HEK293 (cell line): ENCODE measurements around the gene GBP6.

Source experiments
- CTCF ChIA-PET: fragments of 350-600 bp; formaldehyde crosslinking; extraction: SDS; loops from one replicate; lab custom pipeline; 2021; ENCODE audit warnings: antibody characterized with exemption; lab: Yijun Ruan, JAX
- POLR2A ChIA-PET: fragments of 300-600 bp; formaldehyde crosslinking; extraction: SDS; loops from one replicate; lab custom pipeline; 2020; ENCODE audit warnings: antibody characterized with exemption, inconsistent platforms; lab: Yijun Ruan, JAX
- H3K27ac ChIP-seq: fragments of 200-500 bp; sonication (Bioruptor generic); 2 replicates; pipeline ENCODE4 v1.5.1; 2014; ENCODE audit warnings: low read depth, low read length, control low read depth, inconsistent platforms; ENCODE audit errors: extremely low read depth
- H3K36me3 ChIP-seq, 2 experiments: fragments of 200-500 bp in 1 of 2; sonication (Bioruptor generic) in 1 of 2; 1 replicate in 1 of 2; 2 replicates in 1 of 2; pipeline ENCODE4 v1.5.1; 2014 to 2017; ENCODE audit warnings: inconsistent platforms in 2 of 2, low read length in 2 of 2; ENCODE audit not compliant: control insufficient read depth in 2 of 2, insufficient read depth in 1 of 2
- H3K4me1 ChIP-seq: fragments of 200-500 bp; sonication (Bioruptor generic); 2 replicates; pipeline ENCODE4 v1.5.1; 2014; ENCODE audit warnings: mild to moderate bottlenecking, low read length, inconsistent platforms; ENCODE audit not compliant: control insufficient read depth, insufficient read depth
- H3K4me3 ChIP-seq: 2 replicates; pipeline ENCODE4 v1.5.1; 2011; ENCODE audit warnings: low read depth, mild to moderate bottlenecking, control low read depth, low read length, moderate library complexity
- H3K9me3 ChIP-seq: fragments of 200-500 bp; sonication (Bioruptor generic); 2 replicates; pipeline ENCODE4 v1.5.1; 2014; ENCODE audit warnings: low read depth, low read length, inconsistent platforms; ENCODE audit not compliant: control insufficient read depth, insufficient read depth
- BCL11A ChIP-seq: fragments of 450-650 bp; formaldehyde crosslinking; IDR thresholded peaks from 2 replicates; pipeline ENCODE4 v1.5.1; 2016; ENCODE audit warnings: low read depth, missing biosample characterization, missing genetic modification characterization
- MEIS1 ChIP-seq: sonication (generic); formaldehyde crosslinking; IDR thresholded peaks from 2 replicates; pipeline ENCODE4 v1.8.1; 2022; ENCODE audit warnings: missing genetic modification reagents, mild to moderate bottlenecking, borderline replicate concordance
- MZF1 ChIP-seq: fragments of 450-650 bp; formaldehyde crosslinking; IDR thresholded peaks from 2 replicates; pipeline ENCODE4 v1.5.1; 2017; ENCODE audit warnings: missing biosample characterization, missing genetic modification characterization, borderline replicate concordance
- OSR2 ChIP-seq: fragments of 450-650 bp; formaldehyde crosslinking; IDR thresholded peaks from 2 replicates; pipeline ENCODE4 v1.5.1; 2016; ENCODE audit warnings: missing biosample characterization, missing genetic modification characterization
- PATZ1 ChIP-seq: fragments of 450-650 bp; formaldehyde crosslinking; IDR thresholded peaks from 2 replicates; pipeline ENCODE4 v1.5.1; 2016; ENCODE audit warnings: missing biosample characterization, missing genetic modification characterization
- PRDM1 ChIP-seq: fragments of 450-650 bp; formaldehyde crosslinking; IDR thresholded peaks from 2 replicates; pipeline ENCODE4; 2016; ENCODE audit warnings: missing biosample characterization, missing genetic modification characterization
- PRDM4 ChIP-seq: fragments of 450-650 bp; formaldehyde crosslinking; IDR thresholded peaks from 2 replicates; pipeline ENCODE4 v1.5.1; 2017; ENCODE audit warnings: missing biosample characterization, missing genetic modification characterization
- SP3 ChIP-seq: fragments of 450-650 bp; formaldehyde crosslinking; IDR thresholded peaks from 2 replicates; pipeline ENCODE4 v1.5.1; 2016; ENCODE audit warnings: missing biosample characterization, missing genetic modification characterization
- ZBTB7A ChIP-seq: fragments of 450-650 bp; formaldehyde crosslinking; IDR thresholded peaks from 2 replicates; pipeline ENCODE4 v1.5.1; 2016; ENCODE audit warnings: low read depth, missing biosample characterization, missing genetic modification characterization
- ZFP69B ChIP-seq: fragments of 450-650 bp; formaldehyde crosslinking; IDR thresholded peaks from 2 replicates; pipeline ENCODE4 v1.5.1; 2016; ENCODE audit warnings: missing biosample characterization, missing genetic modification characterization
- ZNF132 ChIP-seq: fragments of 450-650 bp; formaldehyde crosslinking; IDR thresholded peaks from 2 replicates; pipeline ENCODE4 v1.5.1; 2017; ENCODE audit warnings: missing biosample characterization, missing genetic modification characterization, borderline replicate concordance
- ZNF133 ChIP-seq: fragments of 450-650 bp; formaldehyde crosslinking; IDR thresholded peaks from 2 replicates; pipeline ENCODE4 v1.5.1; 2016; ENCODE audit warnings: missing biosample characterization, missing genetic modification characterization
- ZNF202 ChIP-seq: fragments of 450-650 bp; formaldehyde crosslinking; IDR thresholded peaks from 2 replicates; pipeline ENCODE4 v1.5.1; 2016; ENCODE audit warnings: missing biosample characterization, missing genetic modification characterization, borderline replicate concordance
- ZNF214 ChIP-seq: fragments of 450-650 bp; formaldehyde crosslinking; IDR thresholded peaks from 2 replicates; pipeline ENCODE4 v1.5.1; 2017; ENCODE audit warnings: missing biosample characterization, mild to moderate bottlenecking, missing genetic modification characterization, borderline replicate concordance
- ZNF223 ChIP-seq: fragments of 450-650 bp; formaldehyde crosslinking; IDR thresholded peaks from 2 replicates; pipeline ENCODE4 v1.5.1; 2016; ENCODE audit warnings: missing biosample characterization, missing genetic modification characterization
- ZNF23 ChIP-seq: fragments of 450-650 bp; formaldehyde crosslinking; IDR thresholded peaks from 2 replicates; pipeline ENCODE4 v1.5.1; 2016; ENCODE audit warnings: missing biosample characterization, missing genetic modification characterization, borderline replicate concordance
- ZNF37A ChIP-seq: fragments of 450-650 bp; IDR thresholded peaks from 2 replicates; pipeline ENCODE4 v1.5.1; 2018; ENCODE audit warnings: missing biosample characterization, missing genetic modification characterization
- ZNF426 ChIP-seq: fragments of 450-650 bp; formaldehyde crosslinking; IDR thresholded peaks from 2 replicates; pipeline ENCODE4 v1.5.1; 2017; ENCODE audit warnings: missing biosample characterization, missing genetic modification characterization, mild to moderate bottlenecking, inconsistent platforms, moderate library complexity
- ZNF501 ChIP-seq: fragments of 450-650 bp; formaldehyde crosslinking; IDR thresholded peaks from 2 replicates; pipeline ENCODE4 v1.5.1; 2016; ENCODE audit warnings: missing biosample characterization, missing genetic modification characterization
- ZNF548 ChIP-seq: fragments of 450-650 bp; formaldehyde crosslinking; IDR thresholded peaks from 2 replicates; pipeline ENCODE4 v1.5.1; 2016; ENCODE audit warnings: missing biosample characterization, missing genetic modification characterization
- ZNF639 ChIP-seq: fragments of 450-650 bp; formaldehyde crosslinking; IDR thresholded peaks from 2 replicates; pipeline ENCODE4 v1.5.1; 2016; ENCODE audit warnings: missing biosample characterization, missing genetic modification characterization
- ZNF645 ChIP-seq: fragments of 450-650 bp; formaldehyde crosslinking; IDR thresholded peaks from 2 replicates; pipeline ENCODE4; 2016; ENCODE audit warnings: missing biosample characterization, missing genetic modification characterization
- ZNF692 ChIP-seq: fragments of 450-650 bp; formaldehyde crosslinking; IDR thresholded peaks from 2 replicates; pipeline ENCODE4 v1.5.1; 2016; ENCODE audit warnings: missing biosample characterization, missing genetic modification characterization
- ZNF843 ChIP-seq: fragments of 450-650 bp; formaldehyde crosslinking; IDR thresholded peaks from 2 replicates; pipeline ENCODE4 v1.5.1; 2016; ENCODE audit warnings: missing biosample characterization, missing genetic modification characterization
- ZSCAN18 ChIP-seq: fragments of 450-650 bp; formaldehyde crosslinking; IDR thresholded peaks from 2 replicates; pipeline ENCODE4 v1.5.1; 2016; ENCODE audit warnings: missing biosample characterization, missing genetic modification characterization

The GBP6 gene

GRCh38 chr1:89367221-89367620 is 3.4 kb downstream of the GBP6 start:
- Histone ChIP-seq H3K27ac (no peak overlapping the region), H3K4me1 (no peaks in the 10 kb centered on the region)
- CTCF ChIA-PET = interaction anchor here (1.1 kb wide), 1 partner anchor 9 kb away, joined by 8 read pairs; no protein-coding TSS in a partner anchor
- TF ChIP-seq PRDM1 (tag by site-specific recombination) (no peak), ZNF223 (tag by site-specific recombination) (no peak), ZNF501 (tag by site-specific recombination) (no peak), MZF1 (tag by site-specific recombination) (no peak), ZFP69B (tag by site-specific recombination) (no peak), ZNF692 (tag by site-specific recombination) (no peak), SP3 (tag by site-specific recombination) (no peak), BCL11A (tag by site-specific recombination) (no peak), ZNF202 (tag by site-specific recombination) (no peak), PRDM4 (no peak), ZNF214 (no peak), ZNF23 (tag by site-specific recombination) (no peak), MEIS1 (CRISPR knock-in tag) (no peak)
- TF ChIP-seq, all 188 proteins: peak for 0
- POLR2A ChIA-PET = no interaction called here
- H3K36me3 ChIP-seq = no peaks in the 10 kb centered on the region
- H3K9me3 ChIP-seq = no peaks in the 10 kb centered on the region
- no peak overlapping the region for H3K4me3 ChIP-seq

- H3K36me3 ChIP-seq = no peaks in the 10 kb centered on the region
- H3K4me1 ChIP-seq = no peaks in the 10 kb centered on the region
- ChIA-PET POLR2A (no interaction called here), CTCF (no interaction called here)
- no peak overlapping the region for H3K4me3 ChIP-seq
- H3K27ac ChIP-seq = no peak overlapping the region
- no peaks in the 10 kb centered on the region for H3K9me3 ChIP-seq
- no peak for TF ChIP-seq ZNF37A (tag by site-specific recombination)
- no peak for TF ChIP-seq ZBTB7A (tag by site-specific recombination)
- TF ChIP-seq ZNF645 = no peak
- no peak for TF ChIP-seq OSR2
- TF ChIP-seq PATZ1 (tag by site-specific recombination) = no peak
- no peak for TF ChIP-seq ZNF426 (tag by site-specific recombination)
- no peak for TF ChIP-seq ZSCAN18 (tag by site-specific recombination)
- no peak for TF ChIP-seq ZNF843 (tag by site-specific recombination)
- TF ChIP-seq ZNF639 (tag by site-specific recombination) = no peak
- TF ChIP-seq ZNF548 (tag by site-specific recombination) = no peak
- TF ChIP-seq ZNF132 = no peak
- no peak for TF ChIP-seq ZNF133 (tag by site-specific recombination)
Measured at GRCh38 chr1:89369331-89369730, 5.5 kb downstream of the GBP6 start.
